Muscle of leg (tissue), 11 donors: ENCODE data around the gene EPDR1. TPM values are rescaled to one million over a fixed set of nuclear protein-coding genes. Genes with fewer than 3 reads are reported as not detected.

Source experiments
- DNase-seq: peaks from one replicate; pipeline ENCODE4 v3.0.0; 2013
- H3K27ac ChIP-seq: one replicate; pipeline ENCODE4 v1.5.1; 2013; ENCODE audit warnings: mild to moderate bottlenecking, low read length, control low read depth
- H3K27me3 ChIP-seq: one replicate; pipeline ENCODE4 v1.6.1; 2013; ENCODE audit warnings: low read length; ENCODE audit not compliant: control insufficient read depth, insufficient read depth
- H3K36me3 ChIP-seq: one replicate; pipeline ENCODE4 v1.6.1; 2013; ENCODE audit warnings: low read length; ENCODE audit not compliant: control insufficient read depth, insufficient read depth
- H3K4me1 ChIP-seq: one replicate; pipeline ENCODE4 v1.6.1; 2013; ENCODE audit warnings: low read length; ENCODE audit not compliant: control insufficient read depth, insufficient read depth
- H3K4me3 ChIP-seq: one replicate; pipeline ENCODE4 v1.5.1; 2013; ENCODE audit warnings: low read length, control low read depth
- H3K9me3 ChIP-seq: replicated peaks from 2 replicates; pipeline ENCODE4 v1.6.1; 2013; ENCODE audit warnings: low read depth, low read length; ENCODE audit not compliant: control insufficient read depth
- WGBS: methylation state at CpG from one replicate; pipeline ENCODE4 v1.1.5; 2013; ENCODE audit warnings: missing lambda C conversion rate; ENCODE audit not compliant: insufficient coverage; 5-methylcytosine and 5-hydroxymethylcytosine counted together
- polyA plus RNA-seq, 8 donors: library from polyadenylated mRNA; unstranded; fragments of 120-200 nt; gene quantifications; one replicate each; pipeline versions ENCODE4 v1.2.1 to v1.2.3, GENCODE V29; 2013; ENCODE audit warnings: inconsistent platforms in 1 of 8, low replicate concordance in 1 of 8; ENCODE audit not compliant: insufficient read length in 8 of 8, insufficient read depth in 1 of 8
- total RNA-seq: library from RNA; stranded (reverse); fragments of 120-200 nt; gene quantifications from one replicate; pipeline ENCODE4 v1.2.4, GENCODE V29; 2013

The EPDR1 gene
- total and polyA plus RNA-seq, 9 donors = 57.8 to 108 (median 89.8) TPM

DNA sequence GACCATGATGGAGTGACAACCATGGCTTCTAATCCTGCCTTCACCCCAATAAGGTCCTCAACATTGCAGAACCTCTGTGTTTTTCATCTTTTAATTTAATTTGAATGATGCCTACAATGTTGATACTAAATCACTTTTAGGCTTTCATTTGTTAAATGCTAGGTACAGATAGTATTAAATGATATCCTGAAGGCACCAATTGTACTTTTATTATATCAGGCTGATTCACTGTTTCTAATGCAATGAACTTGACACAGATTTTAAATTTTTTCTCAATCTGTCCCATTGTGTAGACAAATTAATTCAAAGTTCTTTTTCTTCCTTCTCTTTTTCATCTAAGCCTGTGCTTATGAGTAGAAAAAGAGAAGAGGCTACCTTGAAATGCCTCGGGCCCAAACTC is 5.2 kb downstream of the EPDR1 start:
- no CpG with 5 or more reads among the region's 1 CpG for WGBS
- Histone ChIP-seq H3K9me3 (peaks cover 6% of the 10 kb centered on the region), H3K36me3 (peaks cover 7% of the 10 kb centered on the region), H3K27ac (no peak overlapping the region), H3K27me3 (peaks cover 5% of the 10 kb centered on the region), H3K4me3 (no peak overlapping the region), H3K4me1 (peaks cover 14% of the 10 kb centered on the region)
- DNase-seq = no peak

DNA sequence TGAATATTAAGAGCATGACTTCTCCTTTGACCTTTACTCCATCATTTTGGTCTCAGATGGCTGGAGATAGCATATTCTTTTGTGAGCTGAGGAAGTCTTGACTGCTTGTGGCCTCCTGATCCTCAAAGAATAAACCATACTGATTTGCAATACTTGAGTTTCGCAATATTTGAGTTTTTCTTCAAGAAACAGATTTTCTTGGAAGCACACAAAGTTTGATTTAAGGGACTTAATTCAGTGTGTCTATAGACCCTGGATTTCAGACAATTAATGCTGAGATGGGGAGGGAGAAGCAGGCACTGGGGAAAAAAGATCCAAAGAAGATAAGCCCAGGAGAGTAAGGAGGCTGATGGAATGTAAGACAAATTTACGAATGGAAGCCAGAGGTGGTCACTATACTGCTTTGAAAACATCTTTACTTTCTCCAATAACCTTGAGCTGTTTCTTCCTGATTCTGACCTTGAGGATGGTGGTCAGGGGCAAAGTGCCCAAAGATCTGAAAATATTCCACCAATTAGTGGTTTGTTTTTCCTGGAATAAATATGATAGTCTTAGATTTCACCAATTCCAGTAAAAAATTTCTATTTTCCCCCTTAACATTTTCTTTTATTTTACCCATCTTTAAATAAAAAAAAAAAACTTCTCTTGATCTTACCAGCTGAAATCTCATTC is 7.5 kb downstream of the EPDR1 start:
- Histone ChIP-seq H3K27me3 (no peaks in the 10 kb centered on the region), H3K27ac (no peak overlapping the region), H3K36me3 (peaks cover 7% of the 10 kb centered on the region), H3K9me3 (peaks cover 6% of the 10 kb centered on the region), H3K4me3 (no peak overlapping the region), H3K4me1 (peaks cover 8% of the 10 kb centered on the region)
- no peak for DNase-seq
- WGBS = 100% methylated on average over 1 of the region's 2 CpGs

DNA sequence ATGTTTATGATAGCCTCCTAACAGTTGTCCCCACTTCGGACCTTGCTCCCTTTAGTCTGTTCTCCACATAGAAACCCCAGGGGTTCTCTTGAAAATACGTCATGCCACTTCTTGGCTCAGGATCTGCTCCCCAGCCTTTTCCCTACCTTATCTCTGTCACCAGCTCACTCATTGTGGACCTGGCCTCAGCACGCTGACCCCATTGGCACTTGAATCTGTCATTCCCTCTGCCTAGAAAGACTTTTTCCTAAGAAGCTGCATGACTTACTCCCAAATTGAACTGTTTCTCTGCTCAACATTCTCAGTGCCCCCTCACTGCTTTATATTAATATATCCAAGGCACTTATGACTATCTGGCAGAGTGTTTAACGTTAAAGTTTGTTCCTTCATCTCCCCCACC is 8.4 kb downstream of the EPDR1 start:
- Histone ChIP-seq H3K36me3 (peaks cover 7% of the 10 kb centered on the region), H3K4me1 (peaks cover 9% of the 10 kb centered on the region), H3K4me3 (no peak overlapping the region), H3K27me3 (no peaks in the 10 kb centered on the region), H3K27ac (no peak overlapping the region), H3K9me3 (peaks cover 6% of the 10 kb centered on the region)
- 97% methylated on average over 3 of the region's 4 CpGs for WGBS
- no peak for DNase-seq

DNA sequence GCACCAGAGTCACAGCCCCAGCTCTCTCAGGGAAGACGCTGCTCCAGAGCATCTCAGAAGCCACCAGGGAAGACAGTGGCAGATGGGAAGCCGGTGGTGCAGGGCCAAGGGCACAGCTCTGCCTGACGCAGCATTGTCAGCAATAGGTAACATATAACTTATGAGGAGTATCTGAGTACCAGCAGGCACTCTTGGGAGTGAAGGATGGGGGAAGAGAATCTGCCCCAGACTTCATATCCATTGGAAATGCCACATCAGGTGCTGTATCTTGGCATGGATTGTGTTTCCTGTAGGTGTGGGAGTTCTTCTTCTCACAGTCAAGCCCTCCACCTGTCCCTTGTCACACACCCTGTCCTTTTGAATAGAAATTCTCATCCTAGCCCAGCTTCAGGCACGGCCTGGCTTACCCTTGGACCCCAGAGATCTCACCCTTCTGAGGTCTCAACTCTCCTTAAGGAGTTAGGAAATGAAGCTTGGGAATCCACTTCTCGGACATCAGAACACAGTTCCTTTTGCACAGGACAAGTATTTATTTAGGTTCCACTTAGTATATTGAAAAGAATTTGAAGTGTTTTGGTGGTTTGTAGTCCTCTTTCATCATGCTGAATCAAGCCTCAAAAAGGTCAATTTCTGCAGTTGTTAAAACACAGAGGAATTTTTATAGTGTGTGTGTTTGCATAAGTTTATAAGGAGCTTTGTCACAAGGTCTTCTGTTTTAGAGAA is 9.9 kb downstream of the EPDR1 start:
- H3K36me3 ChIP-seq = peaks cover 5% of the 10 kb centered on the region
- H3K4me1 ChIP-seq = peaks cover 5% of the 10 kb centered on the region
- no peak overlapping the region for H3K4me3 ChIP-seq
- 93% methylated on average over 3 of the region's 5 CpGs for WGBS
- DNase-seq = no peak
- H3K27ac ChIP-seq = no peak overlapping the region
- no peaks in the 10 kb centered on the region for H3K27me3 ChIP-seq
- H3K9me3 ChIP-seq = peaks cover 5% of the 10 kb centered on the region

DNA sequence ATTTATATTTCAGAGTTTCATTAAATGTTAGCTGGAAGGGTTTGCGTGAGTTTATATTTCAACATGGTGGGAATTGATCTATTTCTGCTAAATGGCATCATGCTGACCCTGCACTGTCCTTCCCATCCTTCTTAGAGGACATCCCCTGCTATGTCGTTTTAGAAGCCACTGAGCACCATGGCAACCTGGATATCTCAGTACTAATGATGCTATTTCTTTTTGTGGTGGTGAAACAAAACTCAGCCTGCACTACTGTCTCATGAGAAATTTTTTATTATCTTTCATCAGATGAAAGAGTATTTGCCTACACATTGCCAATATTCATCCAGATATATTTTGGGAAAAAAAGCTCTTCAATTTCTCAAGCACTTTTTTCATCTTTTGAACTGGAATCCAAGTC is 12.1 kb downstream of the EPDR1 start:
- H3K27ac ChIP-seq = peak overlapping the region; percentile 37
- no CpG with 5 or more reads among the region's 2 CpGs for WGBS
- peak; percentile 67 for DNase-seq

DNA sequence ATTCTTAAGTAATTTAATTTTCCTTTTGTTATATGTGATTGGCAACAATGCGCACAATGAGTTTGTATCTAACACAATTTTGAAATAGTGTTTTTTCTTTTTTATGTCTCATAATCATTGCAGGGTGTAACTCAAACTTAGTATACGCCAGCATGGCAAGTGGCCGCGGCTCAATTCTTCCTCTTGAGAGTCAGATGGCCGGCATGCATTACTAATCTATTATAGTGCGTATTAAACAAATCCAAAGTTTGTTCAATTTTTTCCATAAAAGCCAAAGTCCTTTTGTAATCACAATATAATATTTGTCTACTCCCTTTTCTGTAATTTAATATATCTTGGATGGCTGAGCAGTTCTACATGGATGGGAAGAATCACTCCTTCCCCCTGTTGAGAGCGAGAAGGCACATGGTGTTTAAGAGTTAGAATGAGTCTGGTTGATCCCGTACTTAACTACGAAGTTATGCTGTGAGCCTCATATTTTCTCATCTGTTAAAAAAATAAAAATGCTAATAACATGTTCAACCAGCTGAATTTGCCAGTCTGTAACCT is 12.7 kb downstream of the EPDR1 start:
- Histone ChIP-seq H3K4me1 (peaks cover 5% of the 10 kb centered on the region), H3K27me3 (no peaks in the 10 kb centered on the region), H3K36me3 (peaks cover 3% of the 10 kb centered on the region), H3K9me3 (peaks cover 4% of the 10 kb centered on the region), H3K27ac (peak overlapping the region; percentile 85), H3K4me3 (no peak overlapping the region)
- peak; percentile 65 for DNase-seq
- no CpG with 5 or more reads among the region's 9 CpGs for WGBS

More for the DNA sequence above, 12.1 kb downstream of the EPDR1 start:
- Histone ChIP-seq H3K36me3 (peaks cover 3% of the 10 kb centered on the region), H3K27me3 (no peaks in the 10 kb centered on the region), H3K4me3 (no peak overlapping the region), H3K9me3 (peaks cover 3% of the 10 kb centered on the region), H3K4me1 (peaks cover 5% of the 10 kb centered on the region)

DNA sequence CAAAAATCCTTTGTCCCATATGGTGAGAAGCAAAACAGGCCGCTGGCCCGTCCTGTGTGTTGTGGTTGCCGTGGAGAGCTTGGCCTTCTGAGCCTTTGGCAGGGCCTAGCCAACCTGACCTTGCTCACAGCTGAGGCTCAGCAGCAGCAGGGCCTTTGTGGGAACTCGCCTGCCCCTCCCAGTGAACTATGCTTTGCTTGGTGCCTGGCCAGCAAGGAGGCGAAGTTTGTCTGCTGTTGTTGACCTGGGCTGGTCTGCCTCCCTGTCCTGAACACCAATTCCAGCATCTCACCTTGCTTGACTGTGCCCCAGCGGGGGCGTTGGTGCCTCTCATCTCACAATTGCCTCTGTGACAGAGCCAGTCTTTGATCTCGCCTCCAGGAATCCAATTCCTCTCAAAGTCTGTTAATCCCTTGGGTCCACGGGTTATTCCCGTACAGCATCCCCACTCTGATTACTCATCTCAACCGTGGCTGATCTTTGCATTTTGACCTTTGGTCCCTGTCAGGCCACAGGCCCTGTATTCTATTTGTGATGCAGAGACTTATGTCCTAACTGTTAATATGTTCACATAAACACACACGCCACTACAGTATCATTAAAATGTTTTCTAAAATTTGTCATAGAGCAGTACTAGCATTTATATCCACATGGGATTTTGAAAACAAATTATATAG is 22.6 kb downstream of the EPDR1 start:
- Histone ChIP-seq H3K36me3 (no peaks in the 10 kb centered on the region), H3K27ac (peak overlapping the region; percentile 98), H3K27me3 (no peaks in the 10 kb centered on the region), H3K9me3 (peaks cover 1% of the 10 kb centered on the region), H3K4me1 (peaks cover 32% of the 10 kb centered on the region), H3K4me3 (no peak overlapping the region)
- 27% methylated on average over 10 of the region's 12 CpGs for WGBS
- DNase-seq = peak; percentile 93

DNA sequence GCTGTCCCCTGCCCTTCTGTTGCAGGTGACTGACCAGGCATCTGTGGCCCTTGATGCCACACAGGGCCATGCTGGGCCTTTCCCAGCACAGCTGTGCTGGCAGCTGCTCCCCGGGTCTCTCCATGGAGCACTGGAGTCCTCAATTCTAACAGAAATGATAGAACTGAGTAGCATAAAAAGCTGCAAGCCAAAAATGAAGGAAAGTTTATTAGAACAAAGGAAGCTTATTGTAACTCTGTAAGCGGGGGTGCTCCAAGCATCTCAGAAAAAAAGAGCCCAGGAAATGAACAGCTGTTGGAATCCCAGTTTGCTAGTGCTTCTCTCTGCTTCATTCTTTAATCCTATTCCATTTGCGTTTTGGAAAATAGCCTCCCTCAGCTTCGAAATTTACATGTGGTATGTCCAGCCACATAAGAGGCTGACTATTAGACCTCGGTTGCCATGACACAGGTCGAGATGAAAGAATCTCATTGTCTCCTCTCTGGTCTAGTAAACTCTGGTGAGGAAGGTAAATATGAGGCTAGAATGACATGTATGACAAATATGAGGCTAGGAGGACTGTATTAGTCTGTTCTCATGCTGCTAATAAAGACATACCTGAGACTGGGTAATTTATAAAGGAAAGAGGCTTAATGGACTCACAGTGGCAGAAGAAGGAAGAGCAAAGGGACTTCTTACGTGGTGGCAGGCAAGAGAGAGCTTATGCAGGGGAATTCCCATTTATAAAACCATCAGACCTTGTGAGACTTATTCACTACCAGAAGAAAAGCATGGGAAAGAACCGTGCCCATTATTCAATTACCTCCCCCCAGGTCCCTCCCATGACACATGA is 23.7 kb downstream of the EPDR1 start:
- peaks cover 4% of the 10 kb centered on the region for H3K36me3 ChIP-seq
- H3K4me3 ChIP-seq = no peak overlapping the region
- no peaks in the 10 kb centered on the region for H3K9me3 ChIP-seq
- H3K27ac ChIP-seq = peak overlapping the region; percentile 98
- 56% methylated on average over 3 of the region's 8 CpGs for WGBS
- H3K27me3 ChIP-seq = no peaks in the 10 kb centered on the region
- peaks cover 32% of the 10 kb centered on the region for H3K4me1 ChIP-seq
- peak; percentile 95 for DNase-seq

DNA sequence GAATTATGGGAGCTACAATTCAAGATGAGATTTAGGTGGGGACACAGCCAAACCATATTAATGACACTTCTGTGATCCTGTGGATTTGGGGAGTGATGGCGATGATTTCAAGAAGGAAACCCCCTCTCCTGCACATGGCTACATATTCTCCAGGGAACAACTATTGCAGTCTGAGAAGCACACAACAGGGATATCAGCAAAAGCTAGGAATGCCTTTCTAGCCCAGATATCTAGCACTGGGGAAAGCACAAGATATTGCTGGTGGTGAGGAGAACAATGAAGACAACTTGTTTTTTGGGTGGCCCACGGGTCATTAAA is 24.3 kb downstream of the EPDR1 start:
- Histone ChIP-seq H3K4me1 (peaks cover 32% of the 10 kb centered on the region), H3K27me3 (no peaks in the 10 kb centered on the region), H3K4me3 (no peak overlapping the region), H3K36me3 (peaks cover 5% of the 10 kb centered on the region), H3K9me3 (no peaks in the 10 kb centered on the region), H3K27ac (peak overlapping the region; percentile 98)
- no peak for DNase-seq
- no CpG with 5 or more reads among the region's 2 CpGs for WGBS
